ENCODE data around the gene CDKN2B-AS1.

Gene CDKN2B-AS1

DNA sequence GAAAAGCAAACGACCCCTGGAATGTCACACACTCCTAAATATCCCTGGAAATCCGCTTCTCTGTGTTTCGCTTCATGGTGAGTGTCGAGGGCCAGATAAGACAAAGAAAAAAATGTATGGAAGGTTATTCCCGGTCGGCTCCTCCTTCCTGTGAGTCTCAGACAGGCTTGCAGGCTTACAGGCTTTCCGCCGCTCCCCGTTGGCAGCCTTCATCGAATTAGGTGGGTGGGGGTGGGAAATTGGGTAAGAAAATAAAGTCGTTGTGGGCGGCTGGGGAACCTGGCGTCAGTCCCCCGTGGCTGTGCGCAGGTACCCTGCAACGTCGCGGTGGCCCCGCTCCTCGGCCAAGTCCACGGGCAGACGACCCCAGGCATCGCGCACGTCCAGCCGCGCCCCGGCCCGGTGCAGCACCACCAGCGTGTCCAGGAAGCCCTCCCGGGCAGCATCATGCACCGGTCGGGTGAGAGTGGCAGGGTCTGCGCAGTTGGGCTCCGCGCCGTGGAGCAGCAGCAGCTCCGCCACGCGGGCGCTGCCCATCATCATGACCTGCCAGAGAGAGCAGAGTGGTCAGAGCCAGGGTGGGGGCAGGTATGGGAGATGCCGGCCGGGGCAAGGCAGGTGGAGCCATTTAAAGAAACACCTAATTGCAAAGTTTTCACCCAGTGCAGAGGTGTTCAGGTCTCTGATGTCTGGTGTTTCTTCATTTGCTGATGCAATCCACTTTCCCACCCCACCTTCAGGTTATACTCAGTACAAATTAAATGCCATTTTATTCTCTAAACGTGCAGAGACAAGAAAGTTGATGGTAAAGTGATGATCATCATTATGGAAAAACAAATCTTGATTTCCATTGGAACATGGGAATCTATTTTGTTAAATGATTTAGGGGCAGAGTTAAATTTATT lies 11.4 kb downstream of the CDKN2B-AS1 start:
- DNase-seq (ENCODE audit: low read depth, low spot score): peak; percentile 43

DNA sequence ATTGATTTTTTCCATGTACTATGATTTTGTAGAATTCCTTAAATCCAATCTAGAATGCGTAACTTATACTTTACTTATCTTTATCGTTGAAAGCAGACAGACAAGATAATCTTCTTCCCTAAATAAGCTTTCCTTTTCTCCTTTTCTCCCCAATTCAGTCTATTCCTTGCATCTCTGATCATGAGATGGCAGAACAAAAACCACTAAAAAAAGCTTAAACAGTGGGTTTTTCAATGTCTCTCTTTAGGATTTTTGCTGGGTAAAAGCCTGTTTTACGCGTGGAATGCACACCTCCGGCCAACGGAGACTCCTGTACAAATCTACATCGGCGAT lies 13.8 kb downstream of the CDKN2B-AS1 start:
- DNase-seq (ENCODE audit: low read depth, low spot score): no peak

DNA sequence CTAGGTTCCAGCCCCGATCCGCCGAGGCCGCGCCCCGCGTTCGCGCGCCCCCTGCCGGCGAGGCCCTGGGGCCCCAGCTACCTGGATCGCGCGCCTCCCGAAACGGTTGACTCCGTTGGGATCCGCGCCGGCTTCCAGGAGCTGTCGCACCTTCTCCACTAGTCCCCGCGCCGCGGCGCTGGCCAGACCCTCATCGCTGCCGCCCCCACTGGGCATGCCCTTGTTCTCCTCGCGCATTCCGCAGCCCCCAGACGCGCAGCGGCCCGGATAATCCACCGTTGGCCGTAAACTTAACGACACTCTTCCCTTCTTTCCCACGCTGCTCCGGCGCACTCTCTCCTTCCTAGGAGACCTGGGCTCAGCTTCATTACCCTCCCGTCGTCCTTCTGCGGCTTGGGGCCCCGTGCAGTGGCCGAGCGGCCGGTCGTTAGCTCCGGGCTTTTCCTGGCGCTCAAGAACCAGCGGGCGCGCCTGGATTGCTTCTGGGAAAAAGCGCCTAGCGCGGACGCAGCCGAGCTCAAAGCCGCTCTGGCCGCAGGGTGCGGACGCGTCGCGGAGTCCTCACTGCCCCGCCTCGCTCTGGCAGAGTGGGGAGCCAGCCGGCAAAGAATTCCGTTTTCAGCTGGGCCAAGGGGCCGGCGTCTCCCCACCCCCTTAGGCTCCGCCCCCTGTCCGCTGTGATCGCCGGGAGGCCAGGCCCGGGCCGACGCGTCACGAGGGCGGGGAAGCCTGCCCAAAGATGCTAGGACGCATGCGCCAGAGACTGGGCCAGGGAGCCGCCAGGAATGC lies 14.3 kb downstream of the CDKN2B-AS1 start, which contains the start of gene CDKN2B:
Gene CDKN2B, minus strand, starts transcription at position 589 of the 789 bp plus-strand sequence. Its CDS starts 352 bp downstream, at position 237.
- DNase-seq (ENCODE audit: low read depth, low spot score): peak; percentile 97

DNA sequence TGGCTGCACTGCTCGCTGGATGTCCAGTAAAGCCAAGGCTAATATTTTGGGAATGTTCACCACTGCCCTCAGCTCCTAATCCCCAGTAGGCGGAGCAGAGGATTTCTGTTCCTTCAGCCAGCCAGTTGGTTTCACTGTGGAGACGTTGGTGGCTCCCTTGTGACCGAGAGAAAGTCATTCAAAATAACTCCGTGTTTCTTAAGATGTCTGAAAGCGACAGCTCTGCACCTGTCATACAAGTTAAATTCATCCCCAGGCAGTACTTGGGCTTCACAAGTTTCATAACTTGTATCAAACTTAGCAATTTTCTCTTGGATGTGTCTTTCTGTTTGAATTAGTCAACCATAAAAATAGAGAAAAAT lies 14.9 kb downstream of the CDKN2B-AS1 start:
- no peak for DNase-seq (ENCODE audit: low read depth, low spot score)

DNA sequence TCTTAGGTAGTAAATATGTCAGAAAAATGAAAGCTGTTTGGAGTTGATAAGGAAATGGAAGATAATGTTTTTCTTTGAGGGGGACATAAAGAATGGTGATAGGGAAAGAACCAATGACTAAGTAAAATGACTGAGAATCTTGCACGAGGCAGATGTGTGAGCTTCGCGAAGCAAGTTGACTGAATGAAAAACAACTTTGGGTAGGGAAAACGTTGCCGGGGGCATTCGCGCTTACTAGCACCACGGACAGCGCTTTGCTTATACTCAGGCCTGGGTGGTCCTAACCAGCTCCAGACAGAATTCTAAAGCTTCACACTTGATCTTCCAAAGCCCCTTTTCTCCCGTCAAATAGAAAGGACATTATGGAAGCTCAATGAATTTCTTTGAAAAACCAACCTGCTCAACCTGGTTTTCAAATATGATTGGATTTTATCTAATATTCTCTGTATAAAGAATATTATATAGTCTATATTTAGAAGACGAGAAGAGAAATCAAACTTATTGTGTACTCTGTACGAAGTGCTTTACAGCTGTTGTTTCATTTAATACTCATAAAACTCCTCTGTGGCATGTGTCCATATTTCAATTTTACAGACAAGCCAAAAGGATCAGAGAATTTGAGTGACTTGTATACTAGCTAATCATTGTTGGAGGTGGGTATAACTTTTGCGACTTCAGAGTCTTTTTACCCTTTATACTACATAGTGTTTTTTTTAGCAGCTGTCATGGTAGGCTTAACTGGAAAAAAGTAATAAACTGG lies 16.5 kb downstream of the CDKN2B-AS1 start:
- DNase-seq (ENCODE audit: low read depth, low spot score): peak; percentile 73

DNA sequence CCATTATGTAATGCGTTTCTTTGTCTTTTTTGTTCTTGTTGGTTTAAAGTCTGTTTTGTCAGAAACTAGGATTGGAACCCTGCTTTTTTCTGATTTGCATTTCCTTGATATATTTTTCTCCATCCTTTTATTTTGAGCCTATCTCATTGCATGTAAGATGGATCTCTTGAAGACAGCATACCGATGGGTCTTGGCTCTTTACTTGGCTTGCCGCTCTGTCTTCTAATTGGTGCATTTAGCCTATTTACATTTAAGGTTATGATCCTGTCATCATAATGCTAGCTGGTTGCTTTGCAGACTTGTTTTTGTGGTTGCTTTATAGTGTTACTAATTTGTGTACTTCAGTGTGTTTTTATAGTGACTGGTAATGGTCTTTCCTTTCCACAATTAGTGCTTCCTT lies 27.8 kb downstream of the CDKN2B-AS1 start:
- no peak for DNase-seq (ENCODE audit: low read depth, low spot score)

DNA sequence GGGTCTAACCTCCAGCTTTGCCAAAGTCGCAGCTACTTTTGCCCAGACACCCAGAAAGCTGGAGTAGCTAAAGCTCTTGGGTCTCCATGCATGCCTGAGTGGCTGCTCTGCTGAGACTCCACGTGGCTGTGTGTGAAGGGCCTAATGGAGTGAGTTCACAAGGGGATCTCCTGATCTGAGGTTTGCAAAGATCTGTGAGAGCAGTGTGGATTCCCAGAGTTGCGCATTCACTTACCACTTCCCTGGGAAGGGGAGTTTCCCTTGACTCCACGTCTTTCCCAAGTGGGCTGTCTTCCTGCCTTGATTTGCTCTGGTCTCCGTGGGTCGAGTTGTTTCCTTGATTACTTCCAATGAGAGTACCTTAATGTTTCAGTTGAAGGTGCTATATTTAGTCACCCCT lies 32.1 kb downstream of the CDKN2B-AS1 start:
- no peak for DNase-seq (ENCODE audit: low read depth, low spot score)

DNA sequence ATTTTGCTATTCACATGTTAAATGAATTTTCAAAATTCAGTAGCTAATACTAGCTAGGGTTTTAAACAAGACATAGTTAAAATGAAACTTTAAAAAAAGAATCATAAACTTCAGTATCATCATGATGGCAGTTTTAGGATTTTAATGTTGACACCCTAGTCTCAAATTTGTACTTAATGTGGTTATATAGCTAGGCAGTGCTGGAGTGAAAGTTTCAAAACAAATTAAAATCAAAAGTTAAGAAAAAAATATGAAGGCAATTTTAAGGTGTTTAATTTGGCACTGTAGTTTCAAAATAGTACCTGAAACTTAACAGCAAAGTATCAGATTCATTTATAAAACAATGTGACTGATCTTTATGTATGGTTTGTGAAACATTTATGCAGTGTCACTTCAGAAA lies 33.8 kb downstream of the CDKN2B-AS1 start:
- no peak for DNase-seq (ENCODE audit: low read depth, low spot score)

DNA sequence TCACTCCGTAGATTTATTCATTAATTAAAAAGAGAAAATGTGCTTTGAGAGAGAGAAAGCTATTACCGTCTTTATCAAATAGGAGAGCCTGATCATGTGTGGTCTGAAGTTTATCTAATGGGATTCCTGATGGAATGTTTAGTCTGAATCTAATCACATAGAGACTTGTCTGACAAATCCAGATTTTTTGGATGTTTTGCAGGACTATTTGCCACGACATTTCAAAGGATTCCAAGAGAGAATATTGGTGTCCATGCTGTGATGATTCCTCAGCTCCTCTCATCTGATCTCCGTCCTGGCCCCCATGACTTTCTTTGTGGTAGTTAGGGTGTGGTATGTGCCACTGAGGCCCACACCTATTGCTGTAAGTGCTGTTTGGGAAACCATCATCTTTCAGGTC lies 34.6 kb downstream of the CDKN2B-AS1 start:
- no peak for DNase-seq (ENCODE audit: low read depth, low spot score)

DNA sequence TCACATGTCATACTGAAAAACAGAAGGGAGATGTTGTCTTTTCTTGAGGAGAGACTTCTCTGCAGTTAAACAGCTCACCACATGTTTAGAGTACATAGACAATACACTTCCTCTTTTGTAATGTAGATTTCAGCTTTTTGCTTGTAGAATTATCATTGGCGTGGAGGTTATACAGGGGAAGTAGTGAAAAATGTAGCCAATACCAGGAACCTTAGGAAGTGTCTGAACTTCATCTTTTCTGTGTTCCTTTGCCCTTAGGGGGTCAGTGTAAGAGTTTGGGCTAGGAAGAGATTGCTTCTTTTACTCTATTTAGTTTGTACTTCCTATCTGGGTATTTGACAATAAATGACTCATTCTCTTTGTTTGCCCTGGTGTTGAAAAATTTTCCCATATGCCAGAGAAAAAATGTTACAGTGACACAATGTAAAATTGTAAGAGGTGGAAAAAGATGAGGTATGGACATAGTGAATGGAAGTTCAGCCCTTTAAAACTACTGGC lies 35.6 kb downstream of the CDKN2B-AS1 start:
- DNase-seq (ENCODE audit: low read depth, low spot score): no peak

DNA sequence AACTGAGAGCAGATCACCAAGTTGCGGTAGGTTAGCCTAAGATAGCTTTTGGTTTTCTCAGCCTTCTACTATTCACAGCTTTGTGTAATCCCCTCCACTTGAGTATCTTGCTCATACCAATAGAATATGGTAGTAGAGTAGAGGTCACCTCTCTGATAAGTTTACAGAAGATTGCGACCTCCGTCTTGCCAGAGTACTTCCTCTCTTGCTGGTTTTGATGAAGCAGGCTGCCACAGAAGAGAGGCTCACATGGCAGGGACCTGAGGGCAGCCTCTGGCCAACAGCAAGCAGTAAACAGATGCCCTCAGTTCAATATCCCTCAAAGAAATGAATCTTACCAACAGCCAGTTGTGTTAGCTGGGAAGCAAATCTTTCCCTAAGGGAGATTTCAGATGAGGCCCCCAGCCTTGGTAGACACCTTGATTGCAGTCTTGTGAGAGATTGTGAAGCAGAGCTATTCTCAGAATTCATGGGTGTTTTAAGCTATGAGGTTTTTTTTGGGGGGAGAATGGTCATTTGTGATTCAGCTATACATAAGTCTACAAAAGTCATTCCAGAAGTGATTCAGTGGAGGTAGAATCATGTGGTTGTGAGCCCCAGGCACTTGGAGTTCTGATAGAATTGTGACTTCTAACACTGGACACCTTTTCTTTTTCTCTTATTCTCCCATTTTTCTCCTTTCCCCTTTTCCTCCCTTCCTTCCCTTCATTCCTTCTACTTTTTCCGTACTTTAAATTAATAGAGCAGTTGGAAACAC lies 37.2 kb downstream of the CDKN2B-AS1 start:
- DNase-seq (ENCODE audit: low read depth, low spot score): no peak

DNA sequence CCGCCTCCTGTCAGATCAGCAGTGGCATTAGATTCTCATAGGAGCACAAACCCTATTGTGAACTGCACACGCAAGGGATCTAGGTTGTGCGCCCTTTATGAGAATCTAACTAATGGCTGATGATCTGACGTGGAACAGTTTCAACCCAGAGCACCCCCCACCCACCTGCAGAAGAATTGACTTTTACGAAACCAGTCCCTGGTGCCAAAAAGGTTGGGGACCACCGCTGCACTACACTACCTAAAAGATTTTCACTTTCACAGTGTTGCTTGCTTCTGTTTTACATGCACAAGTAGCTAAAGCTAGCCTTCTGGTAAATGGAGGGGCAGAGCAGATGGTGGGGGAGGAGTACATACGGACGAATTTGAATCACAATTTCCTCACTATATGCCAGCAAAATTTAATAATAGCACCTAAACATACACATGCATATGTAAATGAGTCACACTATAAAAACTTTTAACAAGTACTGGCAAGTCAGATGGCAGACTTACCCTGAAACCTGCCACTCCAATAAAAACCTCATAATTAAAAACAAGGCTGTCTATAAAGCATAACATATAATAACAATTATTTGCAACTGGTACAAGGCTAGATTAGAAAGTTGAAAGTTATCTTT lies 38.5 kb downstream of the CDKN2B-AS1 start:
- no peak for DNase-seq (ENCODE audit: low read depth, low spot score)

DNA sequence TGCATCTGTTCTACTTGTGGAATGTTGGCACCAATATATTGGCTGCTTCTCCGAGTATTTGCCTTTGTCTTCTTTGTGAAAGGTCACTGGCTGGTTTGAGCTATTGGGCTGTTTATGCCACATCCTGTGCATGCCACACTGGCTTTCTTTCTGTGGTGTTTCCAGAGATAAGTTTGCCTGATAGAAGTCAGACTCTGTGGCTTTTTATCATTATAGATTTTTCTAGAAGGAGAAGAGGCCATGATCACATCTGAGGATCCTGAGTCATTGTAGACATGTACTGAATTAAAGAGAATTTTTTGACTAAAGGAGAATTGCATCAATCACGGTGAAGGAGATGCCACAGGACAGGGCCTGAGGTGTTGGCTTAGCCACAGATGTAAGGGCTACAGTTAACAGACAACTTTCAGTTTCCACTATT lies 41.0 kb downstream of the CDKN2B-AS1 start:
- no peak for DNase-seq (ENCODE audit: low read depth, low spot score)

DNA sequence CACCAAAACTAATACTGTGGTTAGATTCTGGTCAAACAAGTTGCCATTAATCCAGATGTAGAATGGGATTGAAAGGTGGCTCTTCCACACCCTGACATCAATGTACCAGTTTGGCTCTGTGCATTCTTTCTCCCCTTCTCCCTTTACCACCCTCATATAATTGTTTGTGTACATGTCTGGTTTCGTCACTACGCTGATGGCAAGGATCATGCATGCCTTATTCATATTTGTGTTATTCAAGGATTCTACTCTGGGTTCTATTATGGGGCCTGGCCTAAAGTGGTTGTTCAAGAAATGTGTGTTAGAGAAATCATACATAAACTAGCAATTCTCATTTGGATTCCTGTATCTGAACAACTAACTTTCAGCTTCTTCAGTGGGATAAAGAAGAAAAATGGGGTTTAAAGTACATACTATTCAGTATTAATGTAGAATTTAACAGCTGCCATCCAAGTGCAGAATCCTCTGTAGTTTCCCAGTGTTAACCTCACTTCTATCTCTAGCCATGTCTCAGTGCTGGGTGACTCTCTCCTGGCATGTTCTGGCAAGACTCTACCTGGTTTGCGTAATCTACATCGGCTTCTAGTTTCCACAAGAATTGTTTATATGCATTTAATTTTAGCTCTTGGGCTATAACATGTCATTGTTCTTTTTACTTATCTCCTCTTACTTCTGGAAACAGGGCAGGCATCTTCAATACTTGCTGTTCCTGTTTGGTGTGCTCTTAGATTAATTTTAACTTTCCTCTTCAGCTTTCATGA lies 42.5 kb downstream of the CDKN2B-AS1 start:
- DNase-seq (ENCODE audit: low read depth, low spot score): no peak

DNA sequence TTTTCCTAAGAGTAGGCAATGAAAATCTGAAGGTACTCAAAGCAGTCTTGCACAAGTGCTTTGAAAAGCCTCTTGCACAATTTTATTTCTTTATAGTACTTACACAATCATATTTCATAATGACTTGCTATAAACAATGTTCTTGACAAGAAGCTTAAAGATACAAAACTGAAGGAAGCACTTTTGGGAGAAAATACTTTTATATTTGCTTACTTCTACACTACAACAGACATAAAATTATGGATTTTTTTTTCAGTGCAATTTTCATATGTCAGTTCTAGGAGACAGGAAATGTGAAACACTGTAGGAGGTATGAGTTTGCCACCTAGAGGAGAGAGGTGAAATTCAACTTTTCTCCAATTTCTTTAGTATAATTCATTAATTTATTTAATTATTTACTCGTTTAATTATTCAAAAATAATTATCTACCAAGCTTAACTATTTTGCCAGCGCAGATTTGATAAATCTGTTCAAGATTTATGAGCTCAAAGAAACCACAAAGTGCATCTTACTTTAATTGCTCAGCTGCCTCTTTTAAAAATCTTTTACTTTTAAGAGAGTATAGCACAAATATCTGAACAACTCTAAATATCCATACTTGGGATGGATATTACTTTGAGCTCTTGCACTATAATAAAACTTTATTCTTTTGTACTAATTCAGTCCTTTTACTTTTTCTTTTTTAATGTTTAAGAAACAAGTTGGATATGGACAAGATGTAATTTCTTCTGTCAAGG lies 43.5 kb downstream of the CDKN2B-AS1 start:
- DNase-seq (ENCODE audit: low read depth, low spot score): no peak

DNA sequence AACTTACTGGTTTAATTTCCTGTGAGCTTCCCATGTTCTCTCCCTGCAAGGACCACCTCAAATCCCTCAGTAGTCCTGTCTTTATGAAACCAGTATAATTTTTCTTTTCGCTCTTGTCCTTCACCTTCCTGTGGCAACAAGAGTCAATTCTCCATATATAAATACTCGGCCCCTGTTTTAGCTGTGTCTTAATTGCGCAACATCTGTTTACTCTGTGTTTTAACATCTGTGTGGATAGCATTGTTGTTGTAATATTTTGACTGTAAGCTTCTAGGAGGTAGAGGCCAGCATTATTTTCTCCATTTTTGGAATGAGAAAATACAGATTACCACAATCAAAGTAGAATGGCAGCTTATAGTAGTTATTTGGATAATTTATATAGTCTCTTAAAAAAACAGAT lies 44.7 kb downstream of the CDKN2B-AS1 start:
- DNase-seq (ENCODE audit: low read depth, low spot score): no peak

DNA sequence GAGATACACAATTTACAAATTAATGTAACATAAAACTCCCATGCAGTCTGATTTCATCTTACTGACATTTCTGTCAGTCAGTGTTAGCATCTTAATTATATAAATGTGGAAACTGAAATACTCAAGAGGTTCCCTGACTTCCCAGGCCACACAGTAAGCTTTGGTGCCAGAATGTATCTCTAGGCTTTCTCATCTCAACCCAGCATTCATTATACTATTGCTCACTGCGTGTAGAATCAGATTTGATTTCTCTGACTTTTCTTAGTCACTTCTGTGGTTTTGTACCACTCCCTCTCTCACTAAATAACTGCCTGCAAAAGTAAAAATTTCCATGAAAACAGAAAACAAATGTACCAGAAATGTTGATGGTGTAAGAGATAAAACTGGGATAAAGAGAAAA lies 46.2 kb downstream of the CDKN2B-AS1 start:
- DNase-seq (ENCODE audit: low read depth, low spot score): no peak

DNA sequence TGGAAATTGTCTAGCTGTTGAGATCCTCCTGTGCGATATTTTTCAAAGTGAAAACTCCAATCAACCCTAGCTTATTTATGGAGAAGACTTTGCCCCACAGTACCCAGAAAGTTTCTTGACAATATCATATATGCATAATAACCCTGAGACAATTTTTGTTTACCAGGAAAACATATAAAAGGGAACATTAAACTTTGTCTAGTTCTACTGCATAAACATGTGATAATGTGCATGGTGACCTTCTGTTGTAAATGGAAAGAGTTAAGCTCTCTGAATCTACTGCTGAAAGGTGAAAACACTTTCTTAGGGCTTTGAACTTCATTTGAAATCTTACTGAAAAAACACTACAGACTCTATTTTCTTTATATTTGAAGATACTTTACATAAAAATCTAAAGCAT lies 46.8 kb downstream of the CDKN2B-AS1 start:
- no peak for DNase-seq (ENCODE audit: low read depth, low spot score)

DNA sequence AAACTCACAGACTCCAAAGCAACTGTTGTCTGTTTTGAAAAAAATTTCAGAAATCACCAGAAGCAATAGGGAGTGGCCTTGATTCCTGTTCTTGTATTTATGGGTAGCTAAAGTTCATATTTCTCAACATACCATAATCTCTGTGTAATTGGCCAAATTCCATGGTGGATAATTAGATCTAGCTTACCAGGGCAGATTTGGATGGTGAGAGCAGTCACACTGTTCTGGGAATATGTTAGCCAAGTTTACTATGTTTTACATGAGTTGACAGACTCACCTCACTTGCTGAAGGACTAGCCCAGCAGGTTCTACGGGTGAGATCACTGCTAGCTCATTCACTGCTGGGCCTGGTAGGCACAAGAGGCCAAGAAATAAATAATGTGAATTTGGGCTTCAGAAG lies 47.2 kb downstream of the CDKN2B-AS1 start:
- peak; percentile 20 for DNase-seq (ENCODE audit: low read depth, low spot score)
